Tibial nerve (tissue), 4 donors: ENCODE measurements around the gene GMDS. TPM values are rescaled to one million over a fixed set of nuclear protein-coding genes. Genes with fewer than 3 reads are reported as not detected.

Experiments
- DNase-seq, 2 donors: peaks; one replicate each; pipeline ENCODE4 v3.0.0-alpha.2; 2019; ENCODE audit warnings: low spot score in 2 of 2
- H3K27ac ChIP-seq, 4 donors: fragments of 200-600 bp; sonication (generic) in 3 of 4; one replicate each; pipeline ENCODE4 v1.5.1; 2017 to 2019; ENCODE audit warnings: mild to moderate bottlenecking in 1 of 4
- H3K27me3 ChIP-seq, 2 donors: fragments of 200-600 bp; sonication (generic) in 1 of 2; one replicate each; pipeline versions ENCODE4 v1.5.1 to v1.6.0; 2017 to 2019
- H3K36me3 ChIP-seq, 3 donors: fragments of 200-600 bp; sonication (generic); one replicate each; pipeline ENCODE4 v1.5.1; 2018 to 2019
- H3K4me1 ChIP-seq, 4 donors: fragments of 200-600 bp; sonication (generic) in 3 of 4; one replicate each; pipeline ENCODE4 v1.5.1; 2017 to 2019
- H3K4me3 ChIP-seq, 4 donors: fragments of 200-600 bp; sonication (generic) in 3 of 4; one replicate each; pipeline ENCODE4 v1.5.1; 2017 to 2019; ENCODE audit warnings: mild to moderate bottlenecking in 1 of 4, moderate library complexity in 1 of 4
- H3K9me3 ChIP-seq, 4 donors: fragments of 200-600 bp; sonication (generic) in 3 of 4; one replicate each; pipeline ENCODE4 v1.5.1; 2017 to 2019
- EP300 ChIP-seq, 2 donors: sonication (generic); formaldehyde crosslinking; IDR thresholded peaks; one replicate each; pipeline ENCODE4 v1.6.1; 2017; ENCODE audit warnings: antibody characterized with exemption in 2 of 2, mild to moderate bottlenecking in 1 of 2
- POLR2A ChIP-seq, 2 donors: fragments of 450-650 bp; IDR thresholded peaks; one replicate each; pipeline ENCODE4 v1.6.1; 2017; ENCODE audit warnings: antibody characterized with exemption in 2 of 2, mild to moderate bottlenecking in 2 of 2, moderate library complexity in 2 of 2
- WGBS, 2 donors: methylation state at CpG; one replicate each; pipeline ENCODE4 v1.1.5; 2018; 5-methylcytosine and 5-hydroxymethylcytosine counted together
- total RNA-seq, 4 donors: library from RNA; depleted of rRNA; stranded (reverse); fragments of >200 nt; gene quantifications; one replicate each; pipeline ENCODE4 v1.1.0, GENCODE V29; 2016
- TF ChIP-seq, protein P1 (sequence below), 5 experiments: fragments of 200-600 bp in 3 of 5; fragments of 450-650 bp in 2 of 5; sonication (generic) in 3 of 5; IDR thresholded peaks; one replicate each; pipeline ENCODE4 v1.5.1; 2016 to 2019; ENCODE audit warnings: antibody characterized with exemption in 5 of 5, mild to moderate bottlenecking in 3 of 5, moderate library complexity in 2 of 5

GMDS gene
- total RNA-seq, 4 donors from 2014 or later = 14.9 to 46.5 (median 32.8) TPM

DNA sequence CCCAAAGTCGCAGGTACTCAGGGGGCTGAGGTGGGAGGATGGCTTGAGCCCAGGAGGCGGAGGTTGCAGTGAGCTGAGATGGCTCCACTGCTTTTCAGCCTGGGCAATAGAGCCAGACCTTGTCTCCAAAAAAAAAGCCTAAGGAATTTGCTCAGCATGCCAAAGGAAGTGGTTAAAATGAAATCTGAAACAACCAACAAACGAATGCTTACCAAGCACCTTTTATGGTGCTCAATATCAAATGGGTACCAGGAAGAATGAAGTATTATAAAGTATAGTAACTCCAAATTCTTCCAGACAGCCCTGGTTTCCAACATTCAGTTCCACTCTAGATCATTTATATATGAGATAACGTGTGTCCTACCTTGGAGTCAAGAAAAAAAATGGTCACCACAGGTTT is 14.0 kb downstream of the GMDS start:
- 69 to 72% methylated on average over 4 of the region's 4 CpGs for WGBS, 2 donors
- TF ChIP-seq EP300 (IDR thresholded peaks at IDR 0.05) = no peak
- TF ChIP-seq POLR2A (IDR thresholded peaks at IDR 0.05) = no peak
- TF ChIP-seq, protein P1, sequence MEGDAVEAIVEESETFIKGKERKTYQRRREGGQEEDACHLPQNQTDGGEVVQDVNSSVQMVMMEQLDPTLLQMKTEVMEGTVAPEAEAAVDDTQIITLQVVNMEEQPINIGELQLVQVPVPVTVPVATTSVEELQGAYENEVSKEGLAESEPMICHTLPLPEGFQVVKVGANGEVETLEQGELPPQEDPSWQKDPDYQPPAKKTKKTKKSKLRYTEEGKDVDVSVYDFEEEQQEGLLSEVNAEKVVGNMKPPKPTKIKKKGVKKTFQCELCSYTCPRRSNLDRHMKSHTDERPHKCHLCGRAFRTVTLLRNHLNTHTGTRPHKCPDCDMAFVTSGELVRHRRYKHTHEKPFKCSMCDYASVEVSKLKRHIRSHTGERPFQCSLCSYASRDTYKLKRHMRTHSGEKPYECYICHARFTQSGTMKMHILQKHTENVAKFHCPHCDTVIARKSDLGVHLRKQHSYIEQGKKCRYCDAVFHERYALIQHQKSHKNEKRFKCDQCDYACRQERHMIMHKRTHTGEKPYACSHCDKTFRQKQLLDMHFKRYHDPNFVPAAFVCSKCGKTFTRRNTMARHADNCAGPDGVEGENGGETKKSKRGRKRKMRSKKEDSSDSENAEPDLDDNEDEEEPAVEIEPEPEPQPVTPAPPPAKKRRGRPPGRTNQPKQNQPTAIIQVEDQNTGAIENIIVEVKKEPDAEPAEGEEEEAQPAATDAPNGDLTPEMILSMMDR (IDR thresholded peaks at IDR 0.05) = no peak
- no peak overlapping the region for H3K4me3 ChIP-seq
- peaks cover 0 to 6% (median 2%) of the 10 kb centered on the region in 4 donors for H3K4me1 ChIP-seq
- H3K27me3 ChIP-seq = no peaks in the 10 kb centered on the region
- no peaks in the 10 kb centered on the region for H3K9me3 ChIP-seq
- DNase-seq = no peak
- H3K36me3 ChIP-seq = no peaks in the 10 kb centered on the region
- H3K27ac ChIP-seq = no peak overlapping the region

DNA sequence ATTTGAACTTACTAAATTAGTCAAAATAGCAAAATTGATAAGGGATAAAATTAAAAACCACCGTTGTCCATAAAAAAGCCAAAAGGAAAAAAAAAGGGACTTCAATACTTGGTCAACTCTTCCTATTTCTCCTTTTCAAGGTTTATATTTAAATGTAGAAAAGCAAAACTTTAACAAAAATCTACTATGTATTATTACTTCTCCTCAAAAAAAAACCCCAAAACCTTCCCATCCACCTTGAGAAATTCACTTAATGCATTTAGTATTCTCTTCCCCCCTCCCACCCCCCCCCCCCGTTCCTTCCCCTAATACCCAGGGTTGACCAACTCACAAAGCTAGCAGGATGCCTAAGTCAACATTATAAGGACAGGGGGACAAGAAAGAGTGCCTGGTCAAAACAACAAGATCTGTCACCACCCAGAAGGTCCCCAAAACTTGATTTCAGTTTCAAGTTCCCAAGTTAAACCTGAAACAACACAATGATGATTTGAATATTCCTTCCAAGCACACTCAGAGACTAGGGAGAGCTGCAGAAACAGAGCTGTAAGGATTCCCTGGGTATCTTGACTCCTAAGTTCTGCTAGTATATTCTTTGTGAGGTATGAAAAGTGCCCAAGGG is 14.6 kb downstream of the GMDS start:
- 88 to 90% methylated on average over 2 of the region's 2 CpGs for WGBS, 2 donors
- Histone ChIP-seq H3K4me1 (peaks cover 0 to 6% (median 2%) of the 10 kb centered on the region in 4 donors), H3K4me3 (no peak overlapping the region), H3K27ac (no peak overlapping the region), H3K27me3 (no peaks in the 10 kb centered on the region), H3K9me3 (no peaks in the 10 kb centered on the region), H3K36me3 (no peaks in the 10 kb centered on the region)
- TF ChIP-seq POLR2A (IDR thresholded peaks at IDR 0.05) (no peak), EP300 (IDR thresholded peaks at IDR 0.05) (no peak)
- TF ChIP-seq, protein P1 (IDR thresholded peaks at IDR 0.05) = no peak
- no peak for DNase-seq

DNA sequence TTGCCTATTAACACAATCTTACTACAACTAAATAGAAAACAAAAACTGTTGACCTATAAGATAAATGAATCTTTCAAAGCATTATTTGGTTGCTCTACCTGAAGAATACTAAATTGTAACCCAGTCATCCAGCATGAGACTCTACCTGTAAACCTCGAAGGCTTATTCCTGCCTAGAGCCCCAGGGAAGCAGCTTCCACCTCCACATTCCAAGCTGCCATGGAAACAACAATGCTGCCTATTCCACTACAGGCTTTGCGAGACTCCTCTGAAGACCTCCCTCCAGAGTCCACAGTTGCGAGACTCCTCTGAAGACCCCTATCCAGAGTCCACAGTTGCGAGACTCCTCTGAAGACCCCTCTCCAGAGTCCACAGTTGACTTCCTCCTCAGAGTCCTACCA is 15.7 kb downstream of the GMDS start:
- no peaks in the 10 kb centered on the region for H3K9me3 ChIP-seq
- no peak overlapping the region for H3K27ac ChIP-seq
- H3K4me1 ChIP-seq = peaks cover 0 to 12% (median 2%) of the 10 kb centered on the region in 4 donors
- H3K36me3 ChIP-seq = no peaks in the 10 kb centered on the region
- WGBS, 2 donors = 91% methylated on average over 4 of the region's 4 CpGs
- DNase-seq = no peak
- H3K4me3 ChIP-seq = no peak overlapping the region
- TF ChIP-seq, protein P1 (IDR thresholded peaks at IDR 0.05) = no peak
- TF ChIP-seq EP300 (IDR thresholded peaks at IDR 0.05) (no peak), POLR2A (IDR thresholded peaks at IDR 0.05) (no peak)
- H3K27me3 ChIP-seq = no peaks in the 10 kb centered on the region

DNA sequence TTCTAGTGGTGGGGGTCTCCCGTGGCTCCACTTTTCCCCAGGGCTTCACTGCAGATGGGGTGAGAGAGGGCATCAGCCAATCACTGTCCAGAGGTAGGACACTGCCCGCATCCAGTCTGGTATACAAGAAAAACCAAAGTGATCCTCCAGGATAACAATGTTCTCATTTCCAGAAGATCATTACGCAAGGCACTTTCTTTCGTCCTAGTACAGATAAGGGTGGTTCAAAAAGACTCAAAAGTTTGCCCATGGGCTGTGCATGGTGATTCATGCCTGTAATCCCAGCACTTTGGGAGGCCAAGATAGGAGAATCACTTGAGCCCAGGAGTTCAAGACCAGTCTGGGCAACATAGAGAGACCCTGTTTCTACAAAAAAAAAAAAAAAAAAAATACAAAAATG is 16.4 kb downstream of the GMDS start:
- Histone ChIP-seq H3K9me3 (no peaks in the 10 kb centered on the region), H3K27me3 (no peaks in the 10 kb centered on the region), H3K27ac (no peak overlapping the region), H3K4me3 (no peak overlapping the region), H3K36me3 (no peaks in the 10 kb centered on the region), H3K4me1 (peaks cover 0 to 12% (median 2%) of the 10 kb centered on the region in 4 donors)
- DNase-seq = no peak
- 88 to 95% methylated on average over 4 of the region's 4 CpGs for WGBS, 2 donors
- TF ChIP-seq, protein P1 (IDR thresholded peaks at IDR 0.05) = no peak
- TF ChIP-seq POLR2A (IDR thresholded peaks at IDR 0.05) = no peak
- no peak for TF ChIP-seq EP300 (IDR thresholded peaks at IDR 0.05)

DNA sequence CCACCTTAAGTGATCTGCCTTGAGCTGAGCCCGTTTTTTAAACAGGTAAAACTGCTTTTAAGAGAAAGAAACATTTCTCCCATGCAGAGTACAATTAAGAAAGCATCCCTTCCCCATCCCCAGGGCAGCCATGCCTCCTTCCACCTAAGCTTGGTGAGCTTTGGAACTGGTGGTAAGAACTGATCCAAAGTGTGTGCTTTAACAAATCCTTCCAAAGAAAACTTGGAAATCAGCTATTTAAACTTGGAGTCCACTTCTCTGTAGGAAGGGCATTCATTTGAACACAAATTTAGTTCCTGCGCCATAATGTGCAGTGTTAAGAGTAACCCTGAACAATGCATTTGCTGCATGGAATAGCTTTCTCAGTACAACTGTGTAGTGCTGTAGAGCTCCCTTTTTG is 17.0 kb downstream of the GMDS start:
- no peak overlapping the region for H3K4me3 ChIP-seq
- no peak for DNase-seq
- H3K36me3 ChIP-seq = no peaks in the 10 kb centered on the region
- H3K4me1 ChIP-seq = peaks cover 0 to 12% (median 2%) of the 10 kb centered on the region in 4 donors
- no peak overlapping the region for H3K27ac ChIP-seq
- H3K27me3 ChIP-seq = no peaks in the 10 kb centered on the region
- WGBS, 2 donors = 85 to 92% methylated on average over 2 of the region's 2 CpGs
- TF ChIP-seq POLR2A (IDR thresholded peaks at IDR 0.05) = no peak
- H3K9me3 ChIP-seq = no peaks in the 10 kb centered on the region
